Stimulated activated naive B cell treated with anti-CD40 and anti-IgM and Interleukin-4, amounts not matched to agents 10 μg/mL and 1 μg/mL and 100 μg/mL, for 72 hours (primary cell): ENCODE data around the gene NOP9.
A peak's percentile ranks its signal among the peaks of the same experiment; 100 is the strongest.

Source experiments
- ATAC-seq, 2 donors: fragments of 150-1000 bp; cut with Tn5 transposase; replicated peaks; 2 replicates each; pipeline ENCODE4 v1.10.0; 2021; ENCODE audit warnings: moderate library complexity in 1 of 2
- DNase-seq: peaks from one replicate; pipeline ENCODE4 v3.0.0; 2021
- H3K27ac Mint-ChIP-seq: one replicate; pipeline ENCODE4 v1.8.0; 2022; ENCODE audit warnings: mild to moderate bottlenecking, mixed read lengths
- H3K27me3 Mint-ChIP-seq, 2 donors: one replicate each; pipeline ENCODE4 v1.8.0; 2022; ENCODE audit warnings: mixed read lengths in 2 of 2
- H3K36me3 Mint-ChIP-seq, 2 donors: one replicate each; pipeline ENCODE4 v1.8.0; 2022; ENCODE audit warnings: mixed read lengths in 2 of 2, mild to moderate bottlenecking in 1 of 2
- H3K4me1 Mint-ChIP-seq, 2 donors: one replicate each; pipeline ENCODE4 v1.8.0; 2022; ENCODE audit warnings: mixed read lengths in 2 of 2, mild to moderate bottlenecking in 1 of 2
- H3K4me3 Mint-ChIP-seq, 2 donors: one replicate each; pipeline ENCODE4 v1.8.0; 2022; ENCODE audit warnings: mild to moderate bottlenecking in 2 of 2, mixed read lengths in 2 of 2, moderate library complexity in 1 of 2
- H3K9me3 Mint-ChIP-seq, 2 donors: one replicate each; pipeline ENCODE4 v1.8.0; 2022; ENCODE audit warnings: mixed read lengths in 2 of 2, mild to moderate bottlenecking in 1 of 2

Gene NOP9

GRCh38 chr14:24269910-24270536 is 29.6 kb upstream of the NOP9 start:
- ATAC-seq: no peak
- H3K9me3 Mint-ChIP-seq: no peaks in the 10 kb centered on the region
- no peak for DNase-seq
- peaks cover 30 to 42% of the 10 kb centered on the region in 2 donors for H3K4me1 Mint-ChIP-seq
- no peaks in the 10 kb centered on the region for H3K27me3 Mint-ChIP-seq
- H3K4me3 Mint-ChIP-seq: peak overlapping the region in 1 of 2 donors; percentile 17
- H3K27ac Mint-ChIP-seq: peak overlapping the region; percentile 79
- H3K36me3 Mint-ChIP-seq: peaks cover 26 to 31% of the 10 kb centered on the region in 2 donors

- H3K9me3 Mint-ChIP-seq: no peaks in the 10 kb centered on the region
- no peaks in the 10 kb centered on the region for H3K27me3 Mint-ChIP-seq
- H3K4me1 Mint-ChIP-seq: peaks cover 34 to 48% of the 10 kb centered on the region in 2 donors
- peak overlapping the region; percentile 92 for H3K27ac Mint-ChIP-seq
- DNase-seq (no peak), ATAC-seq (no peak)
- H3K4me3 Mint-ChIP-seq: peak overlapping the region; percentile 93 to 95
- peaks cover 25 to 31% of the 10 kb centered on the region in 2 donors for H3K36me3 Mint-ChIP-seq
Measured at GRCh38 chr14:24270537-24271133, 29.0 kb upstream of the NOP9 start.

- H3K4me3 Mint-ChIP-seq: peak within 1 kb of the TSS; percentile 93 to 95
- no peaks in the 10 kb centered on the region for H3K9me3 Mint-ChIP-seq
- H3K4me1 Mint-ChIP-seq: peaks cover 35 to 49% of the 10 kb centered on the region in 2 donors
- ATAC-seq (peak; percentile 85 to 89), DNase-seq (peak; percentile 89)
- peaks cover 23 to 29% of the 10 kb centered on the region in 2 donors for H3K36me3 Mint-ChIP-seq
- no peaks in the 10 kb centered on the region for H3K27me3 Mint-ChIP-seq
- H3K27ac Mint-ChIP-seq: peak within 1 kb of the TSS; percentile 92
Measured at GRCh38 chr14:24271134-24271833, 28.4 kb upstream of the NOP9 start, which contains the start of gene RABGGTA. TSS of gene RABGGTA (minus strand) at chr14:24271597. CDS start at chr14:24271115, 482 bp downstream.

GRCh38 chr14:24271834-24272263 is 27.8 kb upstream of the NOP9 start:
- H3K4me3 Mint-ChIP-seq: peak overlapping the region; percentile 93 to 95
- H3K9me3 Mint-ChIP-seq: no peaks in the 10 kb centered on the region
- no peak for DNase-seq
- no peaks in the 10 kb centered on the region for H3K27me3 Mint-ChIP-seq
- ATAC-seq: no peak
- H3K36me3 Mint-ChIP-seq: peaks cover 17 to 25% of the 10 kb centered on the region in 2 donors
- H3K27ac Mint-ChIP-seq: peak overlapping the region; percentile 92
- peaks cover 38 to 54% of the 10 kb centered on the region in 2 donors for H3K4me1 Mint-ChIP-seq

- no peak for ATAC-seq
- Mint-ChIP-seq H3K4me1 (peaks cover 40 to 60% of the 10 kb centered on the region in 2 donors), H3K27me3 (no peaks in the 10 kb centered on the region), H3K4me3 (peak overlapping the region; percentile 26 to 27), H3K27ac (peak overlapping the region; percentile 92), H3K36me3 (peaks cover 11 to 23% of the 10 kb centered on the region in 2 donors), H3K9me3 (no peaks in the 10 kb centered on the region)
- no peak for DNase-seq
Measured at GRCh38 chr14:24272467-24272866, 27.2 kb upstream of the NOP9 start.

GRCh38 chr14:24273422-24273998 is 26.1 kb upstream of the NOP9 start:
- Mint-ChIP-seq H3K36me3 (peaks cover 13 to 24% of the 10 kb centered on the region in 2 donors), H3K27me3 (no peaks in the 10 kb centered on the region), H3K27ac (peak overlapping the region; percentile 77), H3K9me3 (peaks cover 5% of the 10 kb centered on the region in 2 donors), H3K4me1 (peaks cover 51 to 71% of the 10 kb centered on the region in 2 donors), H3K4me3 (no peak overlapping the region)
- ATAC-seq (no peak), DNase-seq (no peak)

GRCh38 chr14:24274101-24274543 is 25.5 kb upstream of the NOP9 start:
- peak; percentile 66 for DNase-seq
- no peaks in the 10 kb centered on the region for H3K27me3 Mint-ChIP-seq
- peaks cover 7 to 8% of the 10 kb centered on the region in 2 donors for H3K9me3 Mint-ChIP-seq
- H3K4me1 Mint-ChIP-seq: peaks cover 55 to 77% of the 10 kb centered on the region in 2 donors
- peaks cover 13 to 22% of the 10 kb centered on the region in 2 donors for H3K36me3 Mint-ChIP-seq
- ATAC-seq: peak; percentile 67 to 72
- peak overlapping the region; percentile 77 for H3K27ac Mint-ChIP-seq
- H3K4me3 Mint-ChIP-seq: peak overlapping the region; percentile 22 to 25

- Mint-ChIP-seq H3K4me1 (peaks cover 73 to 93% of the 10 kb centered on the region in 2 donors), H3K27ac (peak overlapping the region; percentile 81), H3K27me3 (no peaks in the 10 kb centered on the region), H3K9me3 (peaks cover 7 to 8% of the 10 kb centered on the region in 2 donors), H3K4me3 (peak overlapping the region; percentile 2 to 39), H3K36me3 (peaks cover 8 to 18% of the 10 kb centered on the region in 2 donors)
- DNase-seq (no peak), ATAC-seq (no peak)
Measured at GRCh38 chr14:24277071-24277470, 22.6 kb upstream of the NOP9 start.

- peak; percentile 9 to 13 for ATAC-seq
Measured at GRCh38 chr14:24277606-24278321, 21.9 kb upstream of the NOP9 start.

GRCh38 chr14:24278424-24278823 is 21.2 kb upstream of the NOP9 start:
- Mint-ChIP-seq H3K9me3 (peaks cover 7 to 8% of the 10 kb centered on the region in 2 donors), H3K4me1 (peaks cover 65 to 87% of the 10 kb centered on the region in 2 donors), H3K36me3 (peaks cover 8 to 15% of the 10 kb centered on the region in 2 donors), H3K27me3 (no peaks in the 10 kb centered on the region), H3K4me3 (peak overlapping the region in 1 of 2 donors; percentile 0), H3K27ac (peak overlapping the region; percentile 81)
- DNase-seq: no peak
- no peak for ATAC-seq

More at GRCh38 chr14:24277606-24278321, 21.9 kb upstream of the NOP9 start:
- Mint-ChIP-seq H3K4me3 (peak overlapping the region; percentile 18 to 22), H3K4me1 (peaks cover 70 to 93% of the 10 kb centered on the region in 2 donors), H3K27ac (peak overlapping the region; percentile 81), H3K9me3 (peaks cover 7 to 8% of the 10 kb centered on the region in 2 donors), H3K27me3 (no peaks in the 10 kb centered on the region), H3K36me3 (peaks cover 8 to 15% of the 10 kb centered on the region in 2 donors)
- DNase-seq: peak; percentile 21

- ATAC-seq (peak; percentile 89), DNase-seq (peak; percentile 67)
- peak overlapping the region; percentile 8 to 36 for H3K4me3 Mint-ChIP-seq
- peaks cover 7 to 8% of the 10 kb centered on the region in 2 donors for H3K9me3 Mint-ChIP-seq
- H3K27me3 Mint-ChIP-seq: no peaks in the 10 kb centered on the region
- peaks cover 62 to 76% of the 10 kb centered on the region in 2 donors for H3K4me1 Mint-ChIP-seq
- peaks cover 8 to 15% of the 10 kb centered on the region in 2 donors for H3K36me3 Mint-ChIP-seq
- peak overlapping the region; percentile 81 for H3K27ac Mint-ChIP-seq
Measured at GRCh38 chr14:24279301-24280186, 20.1 kb upstream of the NOP9 start.

GRCh38 chr14:24280797-24281460 is 18.7 kb upstream of the NOP9 start:
- Mint-ChIP-seq H3K4me1 (peaks cover 56 to 72% of the 10 kb centered on the region in 2 donors), H3K36me3 (peaks cover 9 to 15% of the 10 kb centered on the region in 2 donors), H3K27ac (peak overlapping the region; percentile 91), H3K9me3 (peaks cover 7 to 8% of the 10 kb centered on the region in 2 donors), H3K4me3 (no peak overlapping the region), H3K27me3 (no peaks in the 10 kb centered on the region)
- DNase-seq (no peak), ATAC-seq (no peak)
